Lung (tissue), 12 donors: ENCODE data around the gene GUF1. TPM values are rescaled to one million over a fixed set of nuclear protein-coding genes. Genes with fewer than 3 reads are reported as not detected.
"Not testable (repeated sequence)": the region's sequence is repeated elsewhere in the genome, so short reads cannot be mapped to it uniquely, and the experiment has no call there.

ENCODE experiments used
- ATAC-seq: fragments of 200-7000 bp; cut with Tn5 transposase; one replicate; pipeline ENCODE4 v1.9.1; 2020; ENCODE audit warnings: moderate number of reproducible peaks; ENCODE audit not compliant: insufficient read depth, low FRiP score
- DNase-seq, 3 donors: peaks; one replicate each; pipeline ENCODE4 v3.0.0-alpha.2; 2013 to 2017
- H3K27ac ChIP-seq, 2 donors: one replicate each; pipeline ENCODE4 v1.5.1; 2013; ENCODE audit warnings: mild to moderate bottlenecking in 2 of 2, moderate library complexity in 2 of 2, control low read depth in 1 of 2, inconsistent platforms in 1 of 2, low read depth in 1 of 2, low read length in 1 of 2
- H3K27me3 ChIP-seq, 3 donors: one replicate each; pipeline ENCODE4 v1.5.1; 2013; ENCODE audit warnings: low read length in 2 of 3; ENCODE audit not compliant: control insufficient read depth in 3 of 3, insufficient read depth in 3 of 3
- H3K36me3 ChIP-seq, 4 donors: one replicate each; pipeline ENCODE4 v1.5.1; 2013; ENCODE audit warnings: low read length in 4 of 4, mild to moderate bottlenecking in 1 of 4, moderate library complexity in 1 of 4; ENCODE audit not compliant: control insufficient read depth in 4 of 4, insufficient read depth in 4 of 4
- H3K4me1 ChIP-seq, 5 donors: one replicate each; pipeline ENCODE4 v1.5.1; 2013; ENCODE audit warnings: low read length in 5 of 5, mild to moderate bottlenecking in 2 of 5, moderate library complexity in 1 of 5; ENCODE audit not compliant: control insufficient read depth in 5 of 5, insufficient read depth in 5 of 5
- H3K4me3 ChIP-seq: one replicate; pipeline ENCODE4 v1.5.1; 2013; ENCODE audit warnings: mild to moderate bottlenecking, control low read depth, moderate library complexity
- H3K9ac ChIP-seq, 2 donors: one replicate each; pipeline ENCODE4 v1.5.1; 2013; ENCODE audit warnings: low read length in 2 of 2, control low read depth in 1 of 2; ENCODE audit not compliant: insufficient read depth in 1 of 2
- H3K9me3 ChIP-seq, 4 donors: one replicate each; pipeline ENCODE4 v1.5.1; 2013; ENCODE audit warnings: low read length in 3 of 4, mild to moderate bottlenecking in 1 of 4, moderate library complexity in 1 of 4; ENCODE audit not compliant: control insufficient read depth in 4 of 4, insufficient read depth in 3 of 4
- CTCF ChIP-seq: IDR thresholded peaks from 2 replicates; pipeline ENCODE4 v1.5.1; 2012; ENCODE audit warnings: mild to moderate bottlenecking; ENCODE audit errors: control extremely low read depth, extremely low read depth
- WGBS, 2 donors: extraction: QIAGEN DNeasy Blood & Tissue Kit; methylation state at CpG; one replicate each; pipeline ENCODE4 v1.1.7; 2013; 5-methylcytosine and 5-hydroxymethylcytosine counted together
- polyA plus RNA-seq, 2 donors: library from polyadenylated mRNA; stranded (reverse); fragments of 200-250 nt; gene quantifications; one replicate each; pipeline ENCODE4 v1.2.1, GENCODE V29; 2013
- total RNA-seq, 2 donors: library from RNA; depleted of rRNA in 1 of 2; stranded (reverse); fragments of >200 nt in 1 of 2; gene quantifications; one replicate each; pipeline ENCODE4 v1.2.1, GENCODE V29; 2014 to 2021
- donor health status: control.
- donor health status: control.
- donor health status: Bipolar disorder and iron deficiency.
- donor health status: healthy.
- donor health status: DM: yes; HTN: yes; CAD: no.

Gene GUF1
- total and polyA plus RNA-seq, 4 donors: 9.2 to 27.4 (median 17.2) TPM

- TF ChIP-seq CTCF: no peak
- no peaks in the 10 kb centered on the region for H3K9me3 ChIP-seq
- H3K4me3 ChIP-seq: no peak overlapping the region
- 78 to 91% methylated on average over 6 of the region's 6 CpGs for WGBS, 2 donors
- no peak overlapping the region for H3K9ac ChIP-seq
- no peak overlapping the region for H3K27ac ChIP-seq
- H3K36me3 ChIP-seq: no peaks in the 10 kb centered on the region
- no peak for ATAC-seq
- no peak for DNase-seq
- peaks cover 4 to 12% (median 6%) of the 10 kb centered on the region in 5 donors for H3K4me1 ChIP-seq
- peaks cover 0 to 4% (median 4%) of the 10 kb centered on the region in 3 donors for H3K27me3 ChIP-seq
Observed at GRCh38 chr4:44727471-44727870, 49.3 kb downstream of the GUF1 start.

GRCh38 chr4:44728694-44729093 is 50.5 kb downstream of the GUF1 start:
- H3K9ac ChIP-seq, H3K27ac ChIP-seq, H3K27me3 ChIP-seq, H3K4me3 ChIP-seq, H3K9me3 ChIP-seq, DNase-seq, H3K36me3 ChIP-seq, ATAC-seq: not testable (repeated sequence)
- WGBS, 2 donors: 94 to 97% methylated on average over 9 of the region's 9 CpGs
- H3K4me1 ChIP-seq: peaks cover 2 to 12% (median 6%) of the 10 kb centered on the region in 5 donors

GRCh38 chr4:44736900-44737299 is 58.7 kb downstream of the GUF1 start:
- ATAC-seq (no peak), DNase-seq (no peak)
- 42 to 82% methylated on average over 2 of the region's 2 CpGs for WGBS, 2 donors
- TF ChIP-seq CTCF: no peak
- no peaks in the 10 kb centered on the region for H3K36me3 ChIP-seq
- H3K9me3 ChIP-seq: no peaks in the 10 kb centered on the region
- H3K4me1 ChIP-seq: no peaks in the 10 kb centered on the region
- H3K27ac ChIP-seq: no peak overlapping the region
- peaks cover 0 to 6% (median 2%) of the 10 kb centered on the region in 3 donors for H3K27me3 ChIP-seq
- no peak overlapping the region for H3K9ac ChIP-seq
- H3K4me3 ChIP-seq: no peak overlapping the region

- DNase-seq: peak in 1 of 3 donors; percentile 25
- ATAC-seq: no peak
Observed at GRCh38 chr4:44738615-44739014, 60.4 kb downstream of the GUF1 start.

More at GRCh38 chr4:44738615-44739014, 60.4 kb downstream of the GUF1 start:
- no peak overlapping the region for H3K27ac ChIP-seq
- TF ChIP-seq CTCF: no peak
- no peaks in the 10 kb centered on the region for H3K4me1 ChIP-seq
- H3K9ac ChIP-seq: no peak overlapping the region
- no peak overlapping the region for H3K4me3 ChIP-seq
- H3K36me3 ChIP-seq: no peaks in the 10 kb centered on the region
- no peaks in the 10 kb centered on the region for H3K9me3 ChIP-seq
- 59 to 73% methylated on average over 2 of the region's 2 CpGs for WGBS, 2 donors
- H3K27me3 ChIP-seq: peaks cover 0 to 6% (median 0%) of the 10 kb centered on the region in 3 donors
